GM20000 (cell line): ENCODE data around the gene TNIK.

Experiments used
- DNase-seq: peaks from one replicate; pipeline ENCODE4 v3.0.0; 2012; ENCODE audit warnings: low spot score
- CTCF ChIP-seq: IDR thresholded peaks from 2 replicates; pipeline ENCODE4 v1.5.1; 2012; ENCODE audit warnings: mild to moderate bottlenecking, control low read depth; ENCODE audit errors: extremely low read depth, missing control alignments

TNIK gene

GRCh38 chr3:171260899-171261298 is 199.3 kb downstream of the TNIK start:
- no peak for TF ChIP-seq CTCF

GRCh38 chr3:171260466-171260865 is 199.7 kb downstream of the TNIK start:
- no peak for DNase-seq
- no peak for TF ChIP-seq CTCF

More at GRCh38 chr3:171260899-171261298, 199.3 kb downstream of the TNIK start:
- no peak for DNase-seq

- TF ChIP-seq CTCF, result no peak
- no peak for DNase-seq
These were observed 201.9 kb downstream of the TNIK start for GRCh38 chr3:171258316-171258715.

- TF ChIP-seq CTCF, result no peak
- peak; percentile 50 for DNase-seq
These were observed 202.7 kb downstream of the TNIK start for GRCh38 chr3:171257251-171258203.

GRCh38 chr3:171256445-171257250 is 203.6 kb downstream of the TNIK start:
- DNase-seq, result no peak
- TF ChIP-seq CTCF, result no peak

- peak; percentile 25 for DNase-seq
- TF ChIP-seq CTCF, result no peak
These were observed 204.9 kb downstream of the TNIK start for GRCh38 chr3:171255236-171255806.
